Measurements from ENCODE around the gene OR5A2. TPM values are rescaled to one million over a fixed set of nuclear protein-coding genes. Genes with fewer than 3 reads are reported as not detected.
"Not testable (repeated sequence)": the region's sequence is repeated elsewhere in the genome, so short reads cannot be mapped to it uniquely, and the experiment has no call there.

OR5A2 gene
- total RNA-seq, 1 donor from 2014 or later = not detected

- DNase-seq (ENCODE audit: low read depth) = no peak
- TF ChIP-seq CTCF (conservative IDR thresholded peaks at IDR 0.05; ENCODE audit: low read depth, low read length) = no peak
These were observed 32.0 kb downstream of the OR5A2 start for GRCh38 chr11:59394186-59394585.

GRCh38 chr11:59380263-59381059, 45.8 kb downstream of the OR5A2 start:
- DNase-seq (ENCODE audit: low read depth) = no peak
- no peak overlapping the region for H3K4me3 ChIP-seq (ENCODE audit: low read depth, low read length)
- no peak for TF ChIP-seq CTCF (conservative IDR thresholded peaks at IDR 0.05; ENCODE audit: low read depth, low read length)

More at GRCh38 chr11:59394186-59394585, 32.0 kb downstream of the OR5A2 start:
- H3K4me3 ChIP-seq (ENCODE audit: low read depth, low read length) = no peak overlapping the region

GRCh38 chr11:59372324-59372723, 53.9 kb downstream of the OR5A2 start:
- not testable (repeated sequence) for H3K4me3 ChIP-seq (ENCODE audit: low read depth, low read length); DNase-seq (ENCODE audit: low read depth)

- TF ChIP-seq CTCF (conservative IDR thresholded peaks at IDR 0.05; ENCODE audit: low read depth, low read length) = no peak
- DNase-seq (ENCODE audit: low read depth) = no peak
- no peak overlapping the region for H3K4me3 ChIP-seq (ENCODE audit: low read depth, low read length)
These were observed 57.8 kb downstream of the OR5A2 start for GRCh38 chr11:59368238-59369022.

Other genes with a start within 250 kb of the OR5A2 start
- not detected in 2 replicates for gene MPEG1, start 213.5 kb downstream of the OR5A2 start, total RNA-seq
- not detected in 2 replicates for gene OR5AN1, start 67.5 kb downstream of the OR5A2 start, total RNA-seq
- gene OR5A1, start 10.1 kb upstream of the OR5A2 start, total RNA-seq = not detected in 2 replicates
- not detected in 2 replicates for gene OR4D6, start 30.5 kb upstream of the OR5A2 start, total RNA-seq
- not detected in 2 replicates for gene OR4D10, start 46.9 kb upstream of the OR5A2 start, total RNA-seq
- not detected in 2 replicates for gene OR4D11, start 77.2 kb upstream of the OR5A2 start, total RNA-seq
- gene OR4D9, start 85.1 kb upstream of the OR5A2 start, total RNA-seq = not detected in 2 replicates
- 12.3 and 15.1 TPM in 2 replicates for gene OSBP, start 189.4 kb upstream of the OR5A2 start, total RNA-seq
- 19.3 and 21.9 TPM in 2 replicates for gene PATL1, start 242.6 kb upstream of the OR5A2 start, total RNA-seq

Data from epithelial cell of proximal tubule (primary cell).